GM10266 (cell line): ENCODE measurements around the gene ZBTB2.
"Not testable (repeated sequence)": the region's sequence is repeated elsewhere in the genome, so short reads cannot be mapped to it uniquely, and the experiment has no call there.

Experiments
- DNase-seq: peaks from one replicate; pipeline ENCODE4 v3.0.0; 2012; ENCODE audit errors: extremely low spot score
- CTCF ChIP-seq: IDR thresholded peaks from 2 replicates; pipeline ENCODE4 v1.5.1; 2012; ENCODE audit warnings: mild to moderate bottlenecking, low read depth; ENCODE audit not compliant: control insufficient read depth, insufficient read depth; ENCODE audit errors: missing control alignments

Gene ZBTB2

GRCh38 chr6:151353795-151354194 lies 37.6 kb downstream of the ZBTB2 start:
- DNase-seq, result no peak
- TF ChIP-seq CTCF, result no peak

GRCh38 chr6:151352410-151353396 lies 38.7 kb downstream of the ZBTB2 start:
- TF ChIP-seq CTCF, result no peak
- no peak for DNase-seq

- TF ChIP-seq CTCF, result no peak
- DNase-seq, result no peak
Measured at GRCh38 chr6:151351731-151352130, 39.6 kb downstream of the ZBTB2 start.

- no peak for TF ChIP-seq CTCF
- DNase-seq, result no peak
Measured at GRCh38 chr6:151351146-151351700, 40.1 kb downstream of the ZBTB2 start.

- no peak for TF ChIP-seq CTCF
- DNase-seq, result no peak
Measured at GRCh38 chr6:151350442-151351145, 40.8 kb downstream of the ZBTB2 start.

GRCh38 chr6:151349651-151350270 lies 41.6 kb downstream of the ZBTB2 start:
- DNase-seq, result no peak
- TF ChIP-seq CTCF, result no peak

- DNase-seq, result not testable (repeated sequence)
Measured at GRCh38 chr6:151342750-151343149, 48.6 kb downstream of the ZBTB2 start.
